Mesenteric fat pad (tissue), 1 donor: ENCODE results near the gene VAX1. TPM values are rescaled to one million over a fixed set of nuclear protein-coding genes. Genes with fewer than 3 reads are reported as not detected.
"Not testable (repeated sequence)": the region's sequence is repeated elsewhere in the genome, so short reads cannot be mapped to it uniquely, and the experiment has no call there.

Experiments used
- DNase-seq: peaks from one replicate; pipeline ENCODE4 v3.0.0-alpha.2; 2020; ENCODE audit warnings: low spot score
- total RNA-seq: library from RNA; stranded (reverse); fragmentation: NEBNext Ultra II Directional; extraction: Animal tissue kit (Norgen Biotek cat#: 25700); gene quantifications from one replicate; pipeline ENCODE4 v1.2.1, GENCODE V29; 2021
- donor health status: DM: yes; HTN: yes; CAD: no.

Gene VAX1
- total RNA-seq, 1 donor from 2014 or later, result not detected

DNA sequence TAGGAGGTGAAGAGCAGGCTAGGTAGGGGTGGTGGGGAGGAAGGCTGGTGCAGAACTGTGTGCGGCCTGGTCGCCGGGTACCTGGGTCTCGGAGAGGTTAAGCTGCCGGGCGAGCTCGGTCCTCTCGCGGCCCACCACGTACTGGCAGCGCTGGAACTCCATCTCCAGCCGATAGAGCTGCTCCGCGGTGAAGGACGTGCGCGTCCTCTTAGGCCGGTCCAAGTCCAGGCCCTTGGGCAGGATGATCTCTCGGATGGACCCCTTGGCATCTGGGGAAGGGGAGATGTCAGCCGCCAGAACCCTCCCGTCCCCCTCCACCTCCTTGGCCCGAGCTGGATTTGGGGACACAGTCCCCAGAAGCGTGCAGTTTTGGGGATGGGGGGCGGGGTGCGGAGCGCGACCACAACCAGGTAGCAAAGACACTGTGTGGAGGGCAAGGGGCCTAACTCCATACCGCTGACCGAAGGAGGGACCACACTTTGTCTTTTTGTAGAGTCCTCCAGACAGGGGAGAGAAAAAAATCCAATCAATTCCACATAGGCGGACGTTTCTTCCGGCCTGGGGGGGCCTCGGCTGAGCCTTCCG lies 1.6 kb downstream of the VAX1 start:
- no peak for DNase-seq

DNA sequence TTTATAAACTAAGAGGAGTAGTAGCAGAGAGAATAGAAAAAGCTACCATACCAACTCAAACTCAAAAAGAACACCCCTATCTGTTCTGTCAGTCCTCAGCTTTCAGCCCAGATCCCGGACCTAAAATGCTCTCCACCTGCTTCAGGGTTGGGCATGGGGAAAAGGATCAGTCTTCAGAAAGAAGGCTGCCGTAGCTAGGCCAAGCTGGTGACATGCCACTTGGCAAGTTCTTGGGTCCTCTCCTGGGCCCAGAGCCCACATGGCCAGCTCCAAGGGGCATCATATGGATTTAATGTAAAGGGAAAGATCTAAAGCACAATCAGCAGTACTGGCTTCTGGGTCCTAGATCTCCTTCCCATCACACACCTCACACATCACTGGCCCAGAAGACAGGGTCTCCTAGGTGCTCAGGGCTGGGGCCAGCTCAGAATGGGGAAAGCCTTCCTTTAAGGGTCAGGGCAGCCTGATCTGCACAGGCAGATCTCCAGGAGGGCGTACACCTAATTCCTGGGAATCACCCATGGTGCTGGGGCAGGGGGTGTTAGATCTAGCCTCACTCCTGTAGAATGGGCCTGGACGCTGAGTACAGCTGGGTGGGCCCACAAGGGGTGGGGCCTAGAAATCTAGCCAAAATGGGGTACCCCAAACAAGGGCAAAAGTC lies 2.5 kb downstream of the VAX1 start:
- DNase-seq, result no peak

DNA sequence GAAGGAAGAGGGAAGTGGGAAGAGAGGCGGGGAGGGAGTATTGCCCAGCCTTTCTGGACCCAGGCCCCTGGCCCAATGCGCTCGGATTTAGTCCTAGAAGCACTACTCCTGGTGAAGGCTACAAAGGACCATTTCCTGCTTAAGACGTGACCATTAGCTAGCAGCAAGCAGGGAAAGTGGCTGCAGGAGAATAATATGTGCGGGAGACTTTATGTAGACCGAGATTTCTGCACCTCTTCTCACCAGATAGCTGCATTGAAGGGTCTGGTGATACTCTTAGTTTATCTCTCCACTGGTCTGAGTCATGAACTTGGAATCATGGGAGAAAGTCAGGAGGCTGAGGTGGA lies 3.1 kb downstream of the VAX1 start:
- DNase-seq, result no peak

DNA sequence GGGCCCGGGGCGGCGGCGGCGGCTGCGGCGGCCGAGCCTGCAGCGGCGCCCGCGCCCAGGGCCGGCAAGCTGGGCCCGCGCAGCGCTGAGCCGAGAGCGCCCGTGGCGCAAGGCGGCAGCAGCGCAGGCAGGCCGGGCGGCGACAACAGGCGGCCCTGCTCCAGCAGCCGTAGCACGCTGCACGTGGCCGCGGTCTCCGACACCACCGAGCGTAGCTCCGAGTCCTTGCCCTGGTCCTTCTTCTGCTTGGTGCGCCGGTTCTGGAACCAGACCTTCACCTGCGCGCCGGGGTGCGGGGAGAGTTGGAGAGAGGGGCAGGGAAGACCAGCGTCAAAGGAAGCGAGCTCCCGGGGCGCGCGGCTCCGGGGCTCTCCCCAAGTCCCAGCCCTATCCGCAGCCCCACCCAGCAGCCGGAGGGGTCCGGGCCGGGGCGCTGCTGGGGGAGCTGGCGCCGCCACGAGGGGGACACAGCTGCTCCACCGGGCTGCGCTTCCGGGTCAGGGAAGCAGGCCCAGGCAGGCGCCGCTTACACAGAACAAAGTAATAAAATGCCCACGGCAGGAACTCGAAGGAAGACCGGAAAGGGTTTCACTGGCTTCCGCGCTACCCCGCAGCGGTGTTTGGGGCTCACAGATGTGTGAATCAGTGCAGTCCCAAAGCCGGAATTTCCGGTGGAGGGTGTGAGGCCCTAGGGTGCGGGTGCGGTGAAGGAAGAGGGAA lies 3.6 kb downstream of the VAX1 start:
- DNase-seq, result no peak

DNA sequence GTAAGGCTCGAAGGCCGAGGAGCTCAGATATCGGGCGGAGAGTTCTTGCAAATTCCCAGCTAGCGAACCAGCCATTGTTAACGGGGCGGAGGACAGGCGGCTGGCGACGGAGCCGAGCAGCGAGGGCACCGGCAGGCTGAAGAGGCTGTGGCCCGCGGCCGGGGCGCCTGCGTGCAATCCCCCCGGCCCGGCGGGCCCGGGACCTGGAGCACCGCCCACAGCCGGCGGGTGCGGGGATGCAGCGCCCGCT lies 4.1 kb downstream of the VAX1 start:
- no peak for DNase-seq

DNA sequence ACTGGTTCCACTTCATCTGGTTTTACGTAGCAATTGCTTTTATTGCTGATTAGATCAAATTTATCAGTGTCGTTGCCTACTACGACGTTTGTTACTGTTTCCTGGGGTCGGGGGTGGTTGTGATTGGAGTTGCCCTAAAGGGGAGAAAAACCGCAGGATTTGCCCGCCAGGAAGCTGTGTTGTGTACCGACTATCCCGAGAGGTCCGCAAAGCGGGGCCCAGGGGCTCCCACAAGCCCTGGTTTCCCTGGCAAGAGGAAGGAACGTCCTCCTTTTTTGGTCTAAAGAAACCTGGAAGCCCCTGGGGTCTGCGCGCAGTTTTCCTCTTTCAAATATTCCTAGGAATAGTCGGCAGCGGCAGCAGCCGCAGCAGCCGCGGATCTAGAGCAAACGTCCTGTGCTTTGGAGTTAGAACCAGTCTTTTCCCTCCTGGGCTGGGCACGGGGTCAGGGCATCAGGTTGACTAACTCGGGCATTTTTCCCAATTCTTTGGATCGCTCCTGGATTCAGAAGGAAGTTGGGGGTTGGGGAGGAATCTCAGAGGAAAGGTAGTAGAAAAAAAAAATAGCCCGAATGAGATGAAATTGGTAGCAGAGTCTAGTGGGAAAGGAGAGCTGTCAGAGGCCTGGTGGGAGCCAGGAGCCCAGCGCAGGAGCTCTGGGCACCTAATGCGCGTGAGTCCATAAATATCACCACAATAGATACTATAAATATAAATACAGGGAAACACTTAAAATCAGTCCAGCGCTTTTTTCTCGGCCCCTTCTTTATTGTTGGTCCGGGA lies 4.6 kb downstream of the VAX1 start:
- DNase-seq, result no peak

DNA sequence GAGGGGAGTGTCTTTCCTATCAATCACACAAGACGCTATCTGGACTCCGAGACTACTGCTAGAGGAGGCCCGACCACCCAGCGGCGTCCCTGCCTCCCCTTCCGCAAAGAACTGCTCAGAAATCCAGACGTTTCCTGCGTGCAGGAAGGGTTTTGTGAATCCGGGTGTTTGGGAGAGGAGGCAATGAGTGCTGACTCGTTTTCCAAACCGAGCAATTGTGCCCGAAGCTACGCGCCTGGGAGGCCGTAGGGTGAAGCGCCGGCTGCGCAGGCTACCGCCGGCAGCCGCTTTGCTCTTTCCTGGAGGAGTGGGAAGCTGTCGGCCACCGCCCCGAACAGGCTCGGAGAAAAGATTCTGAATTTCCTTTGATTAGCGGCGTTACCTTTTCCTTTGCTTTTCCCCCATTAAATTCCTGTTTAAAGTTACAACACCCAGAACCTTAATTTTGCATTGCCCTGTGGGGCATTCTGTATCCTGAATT lies 5.3 kb downstream of the VAX1 start:
- DNase-seq, result no peak

DNA sequence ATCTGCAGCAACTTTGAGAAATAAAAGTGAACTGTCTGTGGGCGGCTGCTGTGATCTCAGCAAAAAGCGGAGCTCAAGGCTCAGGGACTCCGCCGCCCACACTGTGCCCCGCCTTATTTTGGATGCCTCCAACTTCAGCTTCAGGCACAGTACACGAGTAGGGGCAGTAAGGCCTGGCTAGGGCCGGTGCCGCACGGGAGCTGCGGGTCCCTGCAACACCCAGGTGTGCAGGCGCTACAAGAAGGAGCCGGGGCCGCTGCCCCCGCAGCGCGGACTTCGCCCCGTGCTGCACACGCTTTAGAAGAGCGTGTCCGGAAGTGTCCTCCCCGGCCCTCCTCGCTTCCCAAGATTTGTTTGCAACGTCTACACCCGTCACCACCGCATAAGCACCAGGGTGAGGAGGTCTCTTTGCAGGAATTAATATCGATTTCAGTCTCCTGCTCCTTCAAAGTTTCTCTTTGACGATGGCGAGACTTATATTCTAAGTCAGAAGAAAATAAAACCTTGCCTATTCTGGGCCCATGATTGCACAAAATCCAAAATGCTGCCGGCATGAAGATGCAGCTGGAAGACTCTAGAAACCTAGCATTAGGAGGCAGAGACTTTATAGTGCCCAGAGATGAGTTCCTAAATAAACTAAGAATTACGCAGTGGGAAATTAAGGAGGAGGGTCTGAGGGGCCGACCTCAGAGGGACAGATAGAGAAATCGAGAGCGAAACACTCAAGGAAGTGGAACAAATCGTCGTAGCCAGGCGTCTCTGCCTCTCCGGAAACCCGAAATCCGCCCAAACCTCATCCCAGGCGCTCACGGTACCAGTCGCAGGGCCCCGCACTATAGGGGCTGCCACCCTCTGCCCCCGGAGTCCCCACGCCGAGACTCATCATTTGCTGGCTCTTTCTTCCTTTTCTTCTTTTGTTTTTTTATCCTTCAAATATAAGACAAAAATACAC lies 6.4 kb downstream of the VAX1 start:
- no peak for DNase-seq

DNA sequence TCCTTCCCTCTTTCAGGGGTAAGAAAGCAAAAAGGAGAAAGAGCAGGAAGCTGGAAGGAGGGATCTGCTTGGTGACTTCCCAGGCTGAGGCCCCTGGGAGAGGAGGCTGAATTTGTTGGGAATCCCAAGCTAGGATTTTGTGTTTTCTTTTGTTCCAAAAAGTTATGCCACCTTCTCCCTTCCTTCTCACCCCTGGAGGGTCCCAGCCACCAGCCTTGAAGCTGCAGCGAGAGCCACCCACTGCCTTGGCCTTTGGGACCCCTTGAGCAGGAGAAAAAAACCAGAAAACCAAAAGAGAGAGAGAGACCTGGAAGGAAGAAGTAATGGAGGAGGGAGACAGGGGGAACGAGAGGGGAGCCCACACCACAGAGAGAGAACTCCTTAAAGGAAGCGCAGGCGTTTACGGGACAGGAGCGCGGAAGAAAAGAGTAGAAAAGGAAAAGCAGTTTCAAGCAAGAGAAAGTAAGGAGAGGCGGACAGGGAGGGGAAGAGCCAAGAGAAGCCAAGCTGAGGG lies 7.2 kb downstream of the VAX1 start:
- DNase-seq, result no peak

DNA sequence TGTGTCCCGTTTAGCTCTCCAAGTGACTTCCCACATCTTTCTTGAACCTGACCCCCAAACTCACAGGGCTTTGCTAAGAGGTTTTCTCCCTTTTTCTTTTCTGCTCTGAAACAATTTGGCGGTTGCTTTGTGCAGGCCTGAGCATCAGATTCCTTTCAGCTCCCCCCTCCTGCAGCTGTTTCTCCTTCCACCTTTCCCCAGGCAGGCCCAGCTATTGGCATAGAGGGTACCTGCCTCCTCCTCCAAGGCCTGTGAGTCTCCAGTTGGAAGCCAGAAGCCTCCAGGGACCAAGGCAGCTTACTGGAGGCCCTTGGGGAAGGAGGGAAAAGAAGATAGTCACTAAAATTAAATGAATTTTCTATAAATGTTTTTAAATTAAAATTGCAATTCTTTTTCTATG lies 7.7 kb downstream of the VAX1 start:
- DNase-seq, result no peak

DNA sequence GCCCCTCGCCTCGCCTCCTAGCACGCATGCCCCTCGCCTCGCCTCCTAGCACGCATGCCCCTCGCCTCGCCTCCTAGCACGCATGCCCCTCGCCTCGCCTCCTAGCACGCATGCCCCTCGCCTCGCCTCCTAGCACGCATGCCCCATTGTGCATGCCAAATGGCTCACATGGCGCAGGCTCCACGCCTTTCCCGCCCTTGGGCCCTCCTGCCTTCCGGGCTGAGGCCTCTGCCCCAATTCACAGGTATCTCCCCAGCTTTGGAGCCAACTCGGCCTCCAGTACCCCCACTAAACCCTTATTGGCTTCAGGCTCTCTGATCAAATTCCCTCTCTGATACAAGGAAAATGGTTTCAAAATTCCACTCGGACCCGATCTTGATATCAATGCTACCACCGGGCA lies 11.4 kb downstream of the VAX1 start:
- not testable (repeated sequence) for DNase-seq

DNA sequence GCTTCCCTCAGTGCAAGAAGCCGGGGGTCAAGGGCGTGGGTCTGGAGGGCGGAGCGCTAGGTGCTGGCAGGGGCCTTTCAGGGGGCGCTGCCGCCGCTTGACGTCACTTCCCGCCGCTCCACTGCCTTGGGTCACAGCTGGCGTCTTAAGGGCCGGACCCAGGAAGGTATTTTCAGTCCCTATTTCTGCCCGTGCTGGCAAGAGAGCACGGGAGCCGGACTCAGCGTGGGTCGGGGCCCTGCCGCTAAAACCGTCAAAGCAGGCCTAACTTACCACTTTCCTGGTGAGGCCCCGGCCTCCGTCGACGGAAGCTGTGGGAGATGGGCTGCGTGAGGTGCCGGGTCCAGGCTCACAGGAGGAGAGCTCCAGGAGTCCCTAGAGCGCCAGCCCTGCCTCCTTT lies 12.0 kb downstream of the VAX1 start:
- DNase-seq, result no peak

DNA sequence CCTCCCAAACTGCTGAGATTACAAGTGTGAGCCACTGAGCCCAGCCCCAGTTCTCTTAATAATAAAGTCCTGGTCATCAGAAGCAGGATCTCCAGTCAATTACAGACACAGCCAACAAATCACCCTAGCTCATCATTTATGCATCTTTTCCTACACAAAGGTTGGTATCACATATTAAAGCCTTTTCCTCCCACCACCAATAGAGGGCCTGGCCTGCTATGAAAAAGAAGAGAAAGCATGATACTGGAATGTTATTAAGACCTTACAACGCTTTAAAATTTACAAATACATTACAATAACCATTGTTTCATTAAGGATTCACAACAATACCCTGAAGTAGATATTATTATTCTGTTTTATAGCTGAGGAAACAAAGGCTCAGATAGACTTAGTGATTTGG lies 25.9 kb downstream of the VAX1 start:
- DNase-seq, result no peak

DNA sequence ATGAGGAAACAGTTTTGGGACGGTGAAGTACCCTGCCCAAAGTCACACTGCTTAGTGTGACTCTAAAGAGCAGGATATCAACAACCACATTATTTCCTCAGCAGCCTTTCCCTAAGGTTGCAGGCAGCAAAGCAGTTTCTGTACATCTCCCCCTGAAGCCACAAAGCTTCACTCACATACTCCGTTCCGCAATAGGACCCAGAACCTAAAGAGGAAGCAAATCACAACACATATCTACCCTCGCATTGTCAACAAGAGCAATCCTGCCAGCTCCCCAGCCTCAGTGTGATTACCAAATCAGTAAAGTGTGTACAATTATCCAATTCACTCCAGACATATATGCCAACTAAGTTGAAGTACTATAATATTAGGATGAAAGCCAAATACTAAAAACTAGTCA lies 30.8 kb downstream of the VAX1 start:
- DNase-seq, result no peak

DNA sequence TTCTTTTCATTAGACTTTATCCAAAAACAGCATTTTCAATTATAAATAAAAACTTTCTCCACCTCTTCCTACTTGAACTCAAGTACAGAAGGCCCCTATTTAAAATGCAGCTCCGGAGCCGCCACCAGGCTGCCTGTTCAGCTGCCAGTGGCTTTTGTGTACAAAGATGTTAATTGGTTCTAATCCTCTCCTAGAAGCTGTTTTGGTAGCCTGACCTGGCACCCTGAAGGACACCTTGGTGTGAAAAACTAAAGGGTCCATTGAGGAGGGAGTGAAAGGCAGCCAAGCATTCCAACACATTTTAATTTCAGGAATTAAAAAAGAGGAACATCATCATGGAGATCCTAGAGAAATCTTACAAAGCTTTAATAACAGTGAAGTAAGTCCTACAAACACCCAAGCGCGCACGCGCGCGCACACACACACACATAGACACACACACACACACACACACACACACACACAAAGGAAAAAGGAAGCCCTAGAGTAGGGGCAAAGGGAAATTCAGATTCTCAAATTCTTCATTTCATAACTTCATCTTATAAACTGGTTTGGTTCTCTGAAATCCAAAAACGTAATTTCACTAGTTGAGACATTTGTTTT lies 41.4 kb downstream of the VAX1 start:
- no peak for DNase-seq

DNA sequence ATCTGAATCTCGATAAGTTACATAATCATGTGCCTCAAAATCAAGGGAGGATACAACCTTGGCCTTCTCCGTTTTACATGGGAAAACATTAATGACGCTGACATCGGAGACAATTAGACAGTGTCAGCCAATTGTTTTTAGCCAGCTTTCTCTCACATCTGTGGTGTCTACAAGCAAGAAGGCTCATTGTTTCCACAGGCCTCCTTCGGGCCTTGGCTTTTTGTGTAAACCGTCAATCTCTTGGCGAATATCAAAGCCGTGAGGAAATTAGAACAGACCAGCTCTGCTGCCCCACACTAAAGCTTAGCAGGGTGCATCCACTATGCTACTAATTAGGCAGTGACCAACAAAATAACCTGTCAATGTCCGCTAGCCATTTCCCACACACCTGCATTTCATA lies 43.2 kb downstream of the VAX1 start:
- no peak for DNase-seq

DNA sequence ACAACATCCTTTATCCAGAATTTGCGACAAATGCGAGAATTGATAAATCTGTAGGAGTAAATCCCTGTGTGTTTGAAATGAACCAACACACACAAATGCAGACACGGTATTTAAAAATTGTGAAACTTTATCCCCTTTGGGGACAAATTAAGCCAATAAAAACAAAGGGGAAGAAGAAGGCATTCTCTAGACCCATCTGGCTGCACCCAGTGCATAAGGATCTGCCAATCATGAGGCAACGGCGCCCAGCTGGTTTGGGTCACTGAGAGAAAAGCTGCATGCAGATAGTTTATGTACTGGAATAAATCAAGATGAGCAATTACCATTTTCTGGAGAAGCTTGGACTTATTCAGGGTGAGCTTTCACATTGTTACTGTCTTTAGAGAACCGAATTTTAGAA lies 45.7 kb downstream of the VAX1 start:
- DNase-seq, result no peak

DNA sequence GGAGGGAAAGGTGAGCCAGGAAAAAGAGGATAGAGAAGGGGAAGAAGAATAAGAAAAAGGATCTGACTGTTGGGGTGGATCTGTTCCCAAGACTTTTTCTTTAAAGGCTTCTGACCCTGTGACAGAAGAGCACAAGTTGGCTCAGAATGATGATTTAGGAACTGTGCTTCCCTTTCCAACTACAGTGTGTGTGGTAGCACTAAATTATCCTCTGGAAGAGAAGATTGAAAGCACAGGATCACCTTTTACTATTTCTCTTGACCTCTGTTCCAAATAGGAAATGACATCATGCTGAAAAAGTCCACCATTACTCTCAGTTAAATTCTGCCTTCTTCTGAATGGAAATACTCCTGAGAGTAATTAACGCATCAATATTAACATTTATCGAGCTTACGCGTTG lies 47.2 kb downstream of the VAX1 start:
- DNase-seq, result no peak

DNA sequence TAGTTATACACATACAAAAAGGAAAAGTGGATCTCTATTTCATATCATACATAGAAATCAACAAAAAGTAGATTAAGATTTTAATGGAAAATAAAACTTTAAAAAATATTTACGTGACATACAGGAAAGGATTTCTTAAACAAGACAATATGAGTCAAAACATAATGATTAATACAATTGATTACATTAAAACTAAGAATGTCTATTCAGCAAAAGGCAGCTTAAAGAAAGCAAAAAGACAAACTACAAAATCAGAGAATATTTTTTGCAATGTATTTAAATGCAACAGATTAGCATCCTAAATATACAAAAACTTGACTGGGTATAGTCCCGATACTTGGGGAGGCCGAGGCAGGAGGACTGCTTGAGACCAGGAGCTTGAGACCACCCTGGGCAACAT lies 50.5 kb downstream of the VAX1 start:
- DNase-seq, result no peak

DNA sequence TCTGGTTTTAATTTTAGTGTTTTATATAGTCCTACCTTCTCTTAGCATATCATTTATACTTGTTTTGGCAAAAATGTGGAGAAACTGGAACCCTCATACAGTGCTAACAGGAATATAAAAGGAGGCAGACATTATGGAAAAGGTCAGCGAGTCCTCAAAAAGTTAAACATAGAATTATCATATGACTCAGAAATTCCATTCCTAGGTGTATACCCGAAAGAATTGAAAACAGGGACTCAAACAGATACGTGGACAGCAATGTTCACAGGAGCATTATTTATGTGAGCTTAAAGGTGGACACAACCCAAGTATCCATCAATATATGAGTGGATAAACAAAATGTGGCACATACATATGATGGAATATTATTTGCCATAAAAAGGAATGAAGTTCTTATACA lies 51.5 kb downstream of the VAX1 start:
- no peak for DNase-seq
